ENCODE measurements around the gene HSFX3.
"Not testable (repeated sequence)": the region's sequence is repeated elsewhere in the genome, so short reads cannot be mapped to it uniquely, and the experiment has no call there.

The HSFX3 gene

GRCh38 chrX:149549701-149550100 lies at the start of gene HSFX3:
Gene HSFX3, minus strand, starts transcription at chrX:149549924. Its CDS starts 72 bp downstream, at chrX:149549852.
- DNase-seq (ENCODE audit: low spot score): not testable (repeated sequence)

- DNase-seq (ENCODE audit: low spot score): not testable (repeated sequence)
These were observed 48.9 kb upstream of the HSFX3 start for GRCh38 chrX:149598603-149599002.

GRCh38 chrX:149595943-149596342 lies 46.2 kb upstream of the HSFX3 start:
- DNase-seq (ENCODE audit: low spot score): not testable (repeated sequence)

DNA sequence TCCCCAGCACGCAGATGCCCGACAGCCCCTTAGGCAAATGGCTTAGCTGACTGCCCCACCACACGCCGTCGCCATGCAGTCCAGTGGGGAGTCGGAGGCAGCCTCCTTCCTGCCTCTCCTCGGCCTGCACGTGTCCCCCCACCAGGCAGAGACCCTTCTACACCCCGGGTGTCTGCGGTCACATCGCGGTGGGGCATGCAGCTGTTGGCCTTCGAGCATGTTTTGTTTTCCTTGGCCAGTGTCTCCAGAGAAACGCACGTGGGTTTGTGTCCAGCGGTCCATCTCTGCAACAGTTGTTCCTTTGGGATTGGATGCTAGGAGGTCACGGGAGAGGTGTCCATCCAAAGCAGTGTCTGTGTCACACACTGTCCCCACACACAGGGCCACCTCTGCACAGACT lies 45.5 kb upstream of the HSFX3 start, which contains the start of gene HSFX2:
Gene HSFX2 (minus strand): TSS at position 101 of the 400 bp plus-strand sequence. CDS start 614 bp downstream, outside the sequence.
- DNase-seq (ENCODE audit: low spot score): not testable (repeated sequence)

DNA sequence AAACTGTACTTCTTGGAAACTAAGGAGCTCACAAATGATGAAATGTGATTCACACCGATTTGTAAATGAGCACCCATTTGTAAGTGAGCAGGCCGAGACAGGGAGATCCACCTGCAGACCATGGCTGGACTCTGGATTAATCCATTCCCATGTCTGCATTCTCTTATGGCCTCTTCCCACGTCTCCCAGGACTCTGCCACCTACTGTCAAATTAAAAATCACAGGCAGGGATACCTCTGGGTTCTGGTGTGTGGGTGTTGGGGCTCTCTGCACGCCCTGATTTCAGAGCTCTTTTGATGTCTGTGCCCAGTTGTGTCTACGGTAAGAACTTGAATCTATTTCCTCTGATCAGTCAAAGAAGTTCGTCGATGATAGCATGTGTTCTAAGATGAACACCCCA lies 41.3 kb upstream of the HSFX3 start:
- DNase-seq (ENCODE audit: low spot score): not testable (repeated sequence)

GRCh38 chrX:149587359-149587758 lies 37.6 kb upstream of the HSFX3 start, which contains the start of gene MAGEA9B:
Gene MAGEA9B, minus strand, starts transcription at chrX:149587459. Its CDS starts 4,280 bp downstream, at chrX:149583179.
- DNase-seq (ENCODE audit: low spot score): not testable (repeated sequence)

GRCh38 chrX:149585631-149586030 lies 35.9 kb upstream of the HSFX3 start:
- DNase-seq (ENCODE audit: low spot score): not testable (repeated sequence)

- not testable (repeated sequence) for DNase-seq (ENCODE audit: low spot score)
These were observed 23.7 kb upstream of the HSFX3 start for GRCh38 chrX:149573456-149573855.

GRCh38 chrX:149572743-149573142 lies 23.0 kb upstream of the HSFX3 start:
- no peak for DNase-seq (ENCODE audit: low spot score)

- no peak for DNase-seq (ENCODE audit: low spot score)
These were observed 22.0 kb upstream of the HSFX3 start for GRCh38 chrX:149571770-149572169.

GRCh38 chrX:149570668-149571067 lies 20.9 kb upstream of the HSFX3 start:
- no peak for DNase-seq (ENCODE audit: low spot score)

- DNase-seq (ENCODE audit: low spot score): no peak
These were observed 20.0 kb upstream of the HSFX3 start for GRCh38 chrX:149569770-149570169.

DNA sequence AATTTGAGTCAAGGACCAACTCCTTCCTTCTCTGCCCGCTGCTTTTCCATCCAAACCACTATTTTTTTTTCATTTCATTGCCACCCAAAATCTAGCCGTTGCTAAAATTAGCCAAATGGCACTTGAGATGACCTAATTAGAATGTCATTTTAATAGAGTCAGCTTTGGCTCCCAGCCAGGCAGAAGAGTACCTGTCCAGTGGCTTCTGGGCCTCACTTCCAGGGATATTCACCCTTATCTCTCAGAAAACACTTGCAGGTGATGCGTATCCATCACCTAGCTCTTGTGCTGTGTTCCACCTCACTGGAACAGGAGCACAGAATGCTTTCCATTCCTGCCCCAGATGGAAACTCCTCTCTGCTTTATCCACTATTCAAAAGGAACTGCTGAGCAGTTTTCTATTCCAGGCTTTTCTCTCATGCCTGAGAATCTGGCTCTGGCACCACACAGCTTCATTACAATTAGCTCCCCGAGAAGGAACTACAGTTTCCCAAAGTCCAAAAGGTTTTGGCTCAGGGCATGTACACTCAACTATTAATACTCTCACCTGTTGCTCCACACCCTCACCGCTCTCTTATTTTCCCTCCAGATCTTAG lies 19.1 kb upstream of the HSFX3 start:
- no peak for DNase-seq (ENCODE audit: low spot score)

GRCh38 chrX:149567621-149568417 lies 18.1 kb upstream of the HSFX3 start:
- DNase-seq (ENCODE audit: low spot score): no peak

DNA sequence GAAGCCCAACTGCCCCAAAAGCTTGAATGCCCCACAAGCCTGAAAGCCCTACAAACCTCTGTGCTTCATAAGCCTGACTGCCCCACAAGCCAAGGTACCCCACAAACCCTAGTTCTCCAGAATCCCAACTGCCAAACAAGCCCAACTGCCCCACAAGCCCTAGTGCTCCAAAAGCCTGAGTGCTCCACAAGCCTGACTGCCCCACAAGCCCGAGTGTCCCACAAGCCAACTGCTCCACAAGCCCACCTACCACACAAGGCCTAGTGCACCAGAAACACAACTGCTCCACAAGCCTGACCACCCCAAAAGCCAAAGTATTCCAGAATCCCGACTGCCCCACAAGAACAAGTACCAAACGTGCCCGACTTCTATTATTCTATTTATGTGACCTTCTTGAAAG lies 13.6 kb upstream of the HSFX3 start:
- DNase-seq (ENCODE audit: low spot score): no peak

GRCh38 chrX:149555251-149555650 lies 5.5 kb upstream of the HSFX3 start:
- DNase-seq (ENCODE audit: low spot score): not testable (repeated sequence)

DNA sequence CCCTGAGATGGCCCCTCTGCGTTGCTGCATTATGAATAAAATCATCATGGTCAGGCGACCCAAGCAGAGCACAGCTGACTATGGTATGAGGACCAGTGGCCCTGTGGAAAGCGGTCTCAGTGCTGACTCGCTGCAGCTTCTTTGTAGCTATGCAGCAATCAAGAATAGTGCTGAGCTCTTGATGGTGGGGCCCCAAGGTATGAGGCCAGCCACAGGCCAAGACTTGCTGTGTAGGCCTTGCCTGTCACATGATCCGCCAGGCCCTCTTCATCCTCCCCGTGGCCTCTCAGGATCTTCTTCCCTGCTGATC lies 2.2 kb upstream of the HSFX3 start:
- not testable (repeated sequence) for DNase-seq (ENCODE audit: low spot score)

- not testable (repeated sequence) for DNase-seq (ENCODE audit: low spot score)
These were observed 1.7 kb upstream of the HSFX3 start for GRCh38 chrX:149551245-149551938.

- not testable (repeated sequence) for DNase-seq (ENCODE audit: low spot score)
These were observed 730 bp upstream of the HSFX3 start for GRCh38 chrX:149550454-149550853.

- DNase-seq (ENCODE audit: low spot score): not testable (repeated sequence)
These were observed 1.9 kb downstream of the HSFX3 start for GRCh38 chrX:149547782-149548181.

- DNase-seq (ENCODE audit: low spot score): not testable (repeated sequence)
These were observed 2.8 kb downstream of the HSFX3 start for GRCh38 chrX:149546962-149547361.

Data from CD4-positive, alpha-beta T cell treated with Interleukin-6 at 100 ng/mL for 8 hours (primary cell).